ENCODE results near the gene EEF1B2.
"Not testable (repeated sequence)": the region's sequence is repeated elsewhere in the genome, so short reads cannot be mapped to it uniquely, and the experiment has no call there.

EEF1B2 gene

GRCh38 chr2:206168230-206168629, 8.5 kb downstream of the EEF1B2 start:
- DNase-seq = not testable (repeated sequence)

GRCh38 chr2:206171624-206172397, 12.1 kb downstream of the EEF1B2 start:
- DNase-seq = not testable (repeated sequence)

GRCh38 chr2:206173147-206173546, 13.5 kb downstream of the EEF1B2 start:
- DNase-seq = peak; percentile 12

GRCh38 chr2:206176121-206176520, 16.4 kb downstream of the EEF1B2 start:
- no peak for DNase-seq

- DNase-seq = no peak
Observed at GRCh38 chr2:206176901-206177300, 17.2 kb downstream of the EEF1B2 start.

- DNase-seq = not testable (repeated sequence)
Observed at GRCh38 chr2:206181526-206181925, 21.8 kb downstream of the EEF1B2 start.

GRCh38 chr2:206189691-206190090, 30.0 kb downstream of the EEF1B2 start:
- no peak for DNase-seq

GRCh38 chr2:206190111-206190510, 30.4 kb downstream of the EEF1B2 start:
- no peak for DNase-seq

GRCh38 chr2:206190689-206191088, 31.0 kb downstream of the EEF1B2 start:
- DNase-seq = no peak

- DNase-seq = no peak
Observed at GRCh38 chr2:206192157-206192556, 32.5 kb downstream of the EEF1B2 start.

- DNase-seq = no peak
Observed at GRCh38 chr2:206193671-206194357, 34.1 kb downstream of the EEF1B2 start.

- no peak for DNase-seq
Observed at GRCh38 chr2:206198677-206199076, 39.0 kb downstream of the EEF1B2 start.

GRCh38 chr2:206201075-206201848, 41.6 kb downstream of the EEF1B2 start:
- peak; percentile 11 for DNase-seq

GRCh38 chr2:206202446-206202845, 42.8 kb downstream of the EEF1B2 start:
- peak; percentile 4 for DNase-seq

- DNase-seq = no peak
Observed at GRCh38 chr2:206203331-206203730, 43.6 kb downstream of the EEF1B2 start.

- no peak for DNase-seq
Observed at GRCh38 chr2:206204710-206205109, 45.0 kb downstream of the EEF1B2 start.

GRCh38 chr2:206207316-206207715, 47.6 kb downstream of the EEF1B2 start:
- DNase-seq = peak; percentile 7

- peak; percentile 10 for DNase-seq
Observed at GRCh38 chr2:206208900-206209299, 49.2 kb downstream of the EEF1B2 start.

GRCh38 chr2:206211657-206212255, 52.1 kb downstream of the EEF1B2 start:
- DNase-seq = no peak
